Vagina (tissue), 2 donors: ENCODE data around the gene NKPD1.

Experiments
- POLR2A ChIP-seq, 2 donors: fragments of 450-650 bp; IDR thresholded peaks; one replicate each; pipeline ENCODE4 v1.6.1; 2017; ENCODE audit warnings: antibody characterized with exemption in 2 of 2, mild to moderate bottlenecking in 2 of 2, moderate library complexity in 2 of 2
- POLR2AphosphoS5 ChIP-seq, 2 donors: sonication (generic); formaldehyde crosslinking; IDR thresholded peaks; one replicate each; pipeline ENCODE4 v1.9.0; 2017; ENCODE audit warnings: antibody characterized with exemption in 2 of 2, mild to moderate bottlenecking in 2 of 2, low read depth in 1 of 2; ENCODE audit not compliant: insufficient read depth in 1 of 2
- TF ChIP-seq, protein P1 (sequence below), 3 experiments: fragments of 450-650 bp in 2 of 3; fragments of 200-600 bp in 1 of 3; sonication (generic) in 1 of 3; IDR thresholded peaks; one replicate each; pipeline ENCODE4 v1.5.1; 2017 to 2019; ENCODE audit warnings: antibody characterized with exemption in 3 of 3, mild to moderate bottlenecking in 2 of 3, moderate library complexity in 2 of 3

DNA sequence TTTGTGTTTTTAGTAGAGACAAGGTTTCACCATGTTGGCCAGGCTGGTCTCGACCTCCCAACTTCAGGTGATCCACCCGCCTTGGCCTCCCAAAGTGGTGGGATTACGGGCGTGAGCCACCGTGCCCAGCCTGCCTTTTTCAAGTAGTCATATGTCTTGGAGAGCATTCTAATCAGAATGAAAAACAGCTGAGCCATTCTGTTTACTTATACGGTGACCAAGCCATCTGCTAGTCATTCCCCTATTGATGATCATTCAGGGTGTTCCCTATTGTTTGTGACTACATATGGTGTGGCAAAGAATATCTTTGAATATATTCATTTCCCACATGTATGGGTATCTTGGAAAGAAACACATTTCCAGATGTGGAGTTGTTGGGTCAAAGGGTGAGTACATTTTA, 35.0 kb upstream of the NKPD1 start:
- TF ChIP-seq POLR2AphosphoS5 (IDR thresholded peaks at IDR 0.05; ENCODE audit: insufficient read depth in 1 of 2, low read depth in 1 of 2) (no peak), POLR2A (IDR thresholded peaks at IDR 0.05) (no peak)
- TF ChIP-seq, protein P1, sequence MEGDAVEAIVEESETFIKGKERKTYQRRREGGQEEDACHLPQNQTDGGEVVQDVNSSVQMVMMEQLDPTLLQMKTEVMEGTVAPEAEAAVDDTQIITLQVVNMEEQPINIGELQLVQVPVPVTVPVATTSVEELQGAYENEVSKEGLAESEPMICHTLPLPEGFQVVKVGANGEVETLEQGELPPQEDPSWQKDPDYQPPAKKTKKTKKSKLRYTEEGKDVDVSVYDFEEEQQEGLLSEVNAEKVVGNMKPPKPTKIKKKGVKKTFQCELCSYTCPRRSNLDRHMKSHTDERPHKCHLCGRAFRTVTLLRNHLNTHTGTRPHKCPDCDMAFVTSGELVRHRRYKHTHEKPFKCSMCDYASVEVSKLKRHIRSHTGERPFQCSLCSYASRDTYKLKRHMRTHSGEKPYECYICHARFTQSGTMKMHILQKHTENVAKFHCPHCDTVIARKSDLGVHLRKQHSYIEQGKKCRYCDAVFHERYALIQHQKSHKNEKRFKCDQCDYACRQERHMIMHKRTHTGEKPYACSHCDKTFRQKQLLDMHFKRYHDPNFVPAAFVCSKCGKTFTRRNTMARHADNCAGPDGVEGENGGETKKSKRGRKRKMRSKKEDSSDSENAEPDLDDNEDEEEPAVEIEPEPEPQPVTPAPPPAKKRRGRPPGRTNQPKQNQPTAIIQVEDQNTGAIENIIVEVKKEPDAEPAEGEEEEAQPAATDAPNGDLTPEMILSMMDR (IDR thresholded peaks at IDR 0.05): no peak
